Esophagus muscularis mucosa (tissue), 4 donors: Measurements from ENCODE around the gene INSIG1. TPM values are rescaled to one million over a fixed set of nuclear protein-coding genes. Genes with fewer than 3 reads are reported as not detected.
A peak's percentile ranks its signal among the peaks of the same experiment; 100 is the strongest.

Experiments used
- DNase-seq: peaks from one replicate; pipeline ENCODE4 v3.0.0-alpha.2; 2017; ENCODE audit errors: extremely low spot score
- H3K27ac ChIP-seq, 4 donors: fragments of 200-600 bp; sonication (generic); replicated peaks in 1 of 4; 1 replicate in 3 of 4; 2 replicates in 1 of 4; pipeline ENCODE4 v1.5.1; 2016 to 2019; ENCODE audit warnings: mild to moderate bottlenecking in 1 of 4
- H3K27me3 ChIP-seq, 4 donors: fragments of 200-600 bp; sonication (generic); one replicate each; pipeline versions ENCODE4 v1.5.1 to v1.6.0; 2016 to 2019
- H3K36me3 ChIP-seq, 4 donors: fragments of 200-600 bp; sonication (generic); one replicate each; pipeline ENCODE4 v1.5.1; 2016 to 2019
- H3K4me1 ChIP-seq, 4 donors: fragments of 200-600 bp; sonication (generic); one replicate each; pipeline ENCODE4 v1.5.1; 2016 to 2019
- H3K4me3 ChIP-seq, 4 donors: fragments of 200-600 bp; sonication (generic); 1 replicate in 2 of 4; 2 replicates in 2 of 4; pipeline ENCODE4 v1.5.1; 2016 to 2019; ENCODE audit warnings: mild to moderate bottlenecking in 4 of 4, moderate library complexity in 1 of 4
- H3K9me3 ChIP-seq, 4 donors: fragments of 200-600 bp; sonication (generic); 1 replicate in 3 of 4; 2 replicates in 1 of 4; pipeline ENCODE4 v1.5.1; 2016 to 2019
- EP300 ChIP-seq: sonication (generic); formaldehyde crosslinking; IDR thresholded peaks from one replicate; pipeline ENCODE4 v1.6.1; 2017; ENCODE audit warnings: antibody characterized with exemption
- POLR2A ChIP-seq: fragments of 450-650 bp; IDR thresholded peaks from one replicate; pipeline ENCODE4 v1.6.1; 2017; ENCODE audit warnings: antibody characterized with exemption, moderate library complexity, mild to moderate bottlenecking, low read depth
- POLR2AphosphoS5 ChIP-seq, 2 donors: sonication (generic); formaldehyde crosslinking; IDR thresholded peaks; one replicate each; pipeline ENCODE4 v1.6.1; 2017; ENCODE audit warnings: antibody characterized with exemption in 2 of 2
- WGBS: methylation state at CpG from one replicate; pipeline ENCODE4 v1.1.5; 2018; 5-methylcytosine and 5-hydroxymethylcytosine counted together
- intact Hi-C: fragments of 100-400 bp; cut with DNase I; formaldehyde crosslinking; loops from one replicate; pipeline ENCODE4 v1.15.1; 2023
- total RNA-seq, 4 donors: library from RNA; depleted of rRNA; stranded (reverse); fragments of >200 nt; gene quantifications; one replicate each; pipeline versions ENCODE4 v1.1.0 to v1.2.1, GENCODE V29; 2016
- TF ChIP-seq, protein P1 (sequence below), 3 experiments: fragments of 200-600 bp in 2 of 3; fragments of 450-650 bp in 1 of 3; sonication (generic) in 2 of 3; IDR thresholded peaks; one replicate each; pipeline ENCODE4 v1.5.1; 2017 to 2019; ENCODE audit warnings: antibody characterized with exemption in 3 of 3, mild to moderate bottlenecking in 2 of 3, moderate library complexity in 1 of 3

Gene INSIG1
- total RNA-seq, 4 donors from 2014 or later = 25.3 to 63.5 (median 37.7) TPM

DNA sequence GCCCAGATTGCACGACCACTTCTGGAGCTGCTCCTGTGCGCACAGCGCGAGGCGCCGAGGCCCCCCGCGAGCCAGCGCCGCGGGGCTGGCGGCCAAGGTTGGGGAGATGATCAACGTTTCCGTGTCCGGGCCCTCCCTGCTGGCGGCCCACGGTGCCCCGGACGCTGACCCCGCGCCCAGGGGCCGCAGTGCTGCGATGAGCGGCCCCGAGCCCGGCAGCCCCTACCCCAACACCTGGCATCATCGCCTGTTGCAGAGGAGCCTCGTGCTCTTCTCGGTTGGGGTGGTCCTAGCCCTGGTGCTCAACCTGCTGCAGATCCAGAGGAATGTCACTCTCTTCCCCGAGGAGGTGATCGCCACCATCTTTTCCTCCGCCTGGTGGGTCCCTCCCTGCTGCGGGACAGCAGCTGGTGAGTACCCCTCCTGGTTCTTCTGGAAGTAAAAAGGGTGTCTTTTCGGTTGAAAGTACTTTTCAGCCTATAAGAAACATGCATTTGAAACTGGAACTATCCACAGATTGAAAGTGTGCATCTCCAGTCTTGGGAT lies 683 bp downstream of the INSIG1 start:
- H3K4me1 ChIP-seq = peaks cover 25 to 33% (median 30%) of the 10 kb centered on the region in 4 donors
- 0% methylated on average over 13 of the region's 34 CpGs for WGBS

DNA sequence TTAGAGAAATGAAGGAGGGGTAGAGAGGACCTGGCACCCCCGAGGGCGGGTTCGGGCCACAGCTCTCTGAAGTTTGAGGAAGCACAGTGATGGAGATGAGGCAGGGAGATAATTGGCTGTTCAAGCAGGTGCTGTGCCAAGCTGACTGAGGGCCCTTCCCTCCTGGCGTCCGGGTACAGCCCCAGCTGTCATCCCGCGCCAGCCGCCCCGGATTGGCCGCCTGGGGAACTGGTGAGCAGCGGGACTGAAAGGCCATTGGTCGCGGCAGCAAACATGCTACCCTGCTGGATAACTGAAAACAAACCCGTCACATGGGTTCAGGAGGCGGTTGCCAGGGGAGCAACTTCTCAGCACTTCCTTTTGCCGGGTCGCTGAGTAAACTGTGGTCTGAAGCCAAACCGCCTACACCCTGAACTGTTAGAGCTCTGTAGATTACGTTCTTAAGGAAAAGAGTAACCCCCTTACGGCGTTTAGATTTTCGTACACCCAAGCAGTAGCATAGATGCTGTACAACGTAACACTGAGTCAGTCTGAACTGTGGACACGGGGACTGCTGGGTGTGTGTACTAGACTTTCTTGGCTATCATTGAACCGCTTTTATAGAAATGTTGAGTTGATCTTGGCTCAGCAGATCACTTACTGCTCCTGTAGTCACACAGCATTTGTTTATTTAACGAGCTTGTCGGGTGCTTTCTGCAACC lies 1.3 kb downstream of the INSIG1 start:
- TF ChIP-seq, protein P1, sequence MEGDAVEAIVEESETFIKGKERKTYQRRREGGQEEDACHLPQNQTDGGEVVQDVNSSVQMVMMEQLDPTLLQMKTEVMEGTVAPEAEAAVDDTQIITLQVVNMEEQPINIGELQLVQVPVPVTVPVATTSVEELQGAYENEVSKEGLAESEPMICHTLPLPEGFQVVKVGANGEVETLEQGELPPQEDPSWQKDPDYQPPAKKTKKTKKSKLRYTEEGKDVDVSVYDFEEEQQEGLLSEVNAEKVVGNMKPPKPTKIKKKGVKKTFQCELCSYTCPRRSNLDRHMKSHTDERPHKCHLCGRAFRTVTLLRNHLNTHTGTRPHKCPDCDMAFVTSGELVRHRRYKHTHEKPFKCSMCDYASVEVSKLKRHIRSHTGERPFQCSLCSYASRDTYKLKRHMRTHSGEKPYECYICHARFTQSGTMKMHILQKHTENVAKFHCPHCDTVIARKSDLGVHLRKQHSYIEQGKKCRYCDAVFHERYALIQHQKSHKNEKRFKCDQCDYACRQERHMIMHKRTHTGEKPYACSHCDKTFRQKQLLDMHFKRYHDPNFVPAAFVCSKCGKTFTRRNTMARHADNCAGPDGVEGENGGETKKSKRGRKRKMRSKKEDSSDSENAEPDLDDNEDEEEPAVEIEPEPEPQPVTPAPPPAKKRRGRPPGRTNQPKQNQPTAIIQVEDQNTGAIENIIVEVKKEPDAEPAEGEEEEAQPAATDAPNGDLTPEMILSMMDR (IDR thresholded peaks at IDR 0.05) = peak in 1 of 3 experiments; percentile 3
- TF ChIP-seq EP300 (no peak), POLR2A (no peak), POLR2AphosphoS5 (IDR thresholded peaks at IDR 0.05) (peak; percentile 77 to 93)
- Histone ChIP-seq H3K27me3 (peaks cover 0 to 6% (median 0%) of the 10 kb centered on the region in 4 donors), H3K9me3 (no peaks in the 10 kb centered on the region), H3K36me3 (peaks cover 0 to 22% (median 12%) of the 10 kb centered on the region in 4 donors), H3K4me1 (peaks cover 25 to 33% (median 30%) of the 10 kb centered on the region in 4 donors), H3K27ac (peak overlapping the region; percentile 89 to 98 (median 94)), H3K4me3 (peak overlapping the region; percentile 76 to 98 (median 87))
- DNase-seq = peak; percentile 99
- intact Hi-C loops = loop anchor here (5.0 to 10.0 kb wide), 2 partner anchors 294 to 372 kb away; partner anchors contain the start of gene PAXIP1
- 2% methylated on average over 17 of the region's 27 CpGs for WGBS

More for the DNA sequence above, 683 bp downstream of the INSIG1 start:
- Histone ChIP-seq H3K4me3 (peak overlapping the region; percentile 76 to 98 (median 87)), H3K27me3 (peaks cover 0 to 6% (median 0%) of the 10 kb centered on the region in 4 donors), H3K9me3 (no peaks in the 10 kb centered on the region), H3K27ac (peak overlapping the region; percentile 89 to 98 (median 94)), H3K36me3 (peaks cover 0 to 16% (median 8%) of the 10 kb centered on the region in 4 donors)
- TF ChIP-seq POLR2AphosphoS5 (IDR thresholded peaks at IDR 0.05) (no peak), POLR2A (no peak), EP300 (no peak)
- TF ChIP-seq, protein P1 (IDR thresholded peaks at IDR 0.05) = no peak
- no peak for DNase-seq
- intact Hi-C loops = loop anchor here (5.0 to 10.0 kb wide), 2 partner anchors 294 to 371 kb away; partner anchors contain the start of gene PAXIP1

GRCh38 chr7:155299535-155300202 lies 2.0 kb downstream of the INSIG1 start:
- 53% methylated on average over 8 of the region's 8 CpGs for WGBS
- Histone ChIP-seq H3K36me3 (peaks cover 0 to 29% (median 17%) of the 10 kb centered on the region in 4 donors), H3K9me3 (no peaks in the 10 kb centered on the region), H3K27ac (peak overlapping the region; percentile 89 to 98 (median 94)), H3K4me3 (peak overlapping the region; percentile 76 to 98 (median 87)), H3K27me3 (peaks cover 0 to 6% (median 0%) of the 10 kb centered on the region in 4 donors), H3K4me1 (peaks cover 25 to 33% (median 30%) of the 10 kb centered on the region in 4 donors)
- DNase-seq = no peak
- intact Hi-C loops = loop anchor here (5.0 to 10.0 kb wide), 2 partner anchors 295 to 372 kb away; partner anchors contain the start of gene PAXIP1
- TF ChIP-seq EP300 (no peak), POLR2A (no peak), POLR2AphosphoS5 (IDR thresholded peaks at IDR 0.05) (no peak)
- TF ChIP-seq, protein P1 (IDR thresholded peaks at IDR 0.05) = no peak

GRCh38 chr7:155300641-155301452 lies 3.2 kb downstream of the INSIG1 start:
- H3K4me3 ChIP-seq = no peak overlapping the region
- peaks cover 25 to 33% (median 30%) of the 10 kb centered on the region in 4 donors for H3K4me1 ChIP-seq
- H3K9me3 ChIP-seq = no peaks in the 10 kb centered on the region
- no peak for TF ChIP-seq POLR2A
- no peak for TF ChIP-seq EP300
- TF ChIP-seq, protein P1 (IDR thresholded peaks at IDR 0.05) = no peak
- TF ChIP-seq POLR2AphosphoS5 (IDR thresholded peaks at IDR 0.05) = no peak
- peaks cover 0 to 6% (median 0%) of the 10 kb centered on the region in 4 donors for H3K27me3 ChIP-seq
- intact Hi-C loops = no loop called here
- no peak overlapping the region for H3K27ac ChIP-seq
- no peak for DNase-seq
- peaks cover 0 to 40% (median 20%) of the 10 kb centered on the region in 4 donors for H3K36me3 ChIP-seq
- WGBS = 68% methylated on average over 11 of the region's 11 CpGs
